K562 (cell line): Measurements from ENCODE around the gene KCNT1. TPM values are rescaled to one million over a fixed set of nuclear protein-coding genes. Genes with fewer than 3 reads are reported as not detected.
A peak's percentile ranks its signal among the peaks of the same experiment; 100 is the strongest.

Source experiments
- ATAC-seq: fragments of 200-7000 bp; cut with Tn5 transposase; 3 replicates; pipeline ENCODE4 v1.9.1; 2020; ENCODE audit warnings: moderate library complexity
- BruUV-seq: library from RNA; stranded (reverse); fragments of 400-500 nt; replicated peaks from 2 replicates; lab custom pipeline; 2021; lab: Mats Ljungman, UMichigan
- CTCF ChIA-PET: fragments of 300-600 bp; formaldehyde crosslinking; extraction: SDS; loops from one replicate; lab custom pipeline; 2021; ENCODE audit warnings: low intra/inter-chr PET ratio; lab: Yijun Ruan, JAX
- POLR2A ChIA-PET: fragments of 300-600, 350-650 bp; sonication (Branson Sonifier 250); formaldehyde crosslinking; extraction: SDS; loops from one replicate; lab custom pipeline; 2021; ENCODE audit warnings: antibody characterized with exemption, inconsistent platforms; lab: Yijun Ruan, JAX
- DNase-seq, 4 experiments: peaks; one replicate each; pipeline versions ENCODE4 v3.0.0 to v3.0.0-alpha.2; 2011 to 2018; ENCODE audit warnings: low spot score in 3 of 4, mixed read lengths in 3 of 4; ENCODE audit errors: extremely low read depth in 1 of 4
- FAIRE-seq: peaks from 2 replicates; lab custom pipeline; 2011; peaks lifted over from hg19 to GRCh38; lab: Jason Lieb, UNC
- H2AFZ ChIP-seq: 2 replicates; pipeline ENCODE4 v1.6.0; 2011; ENCODE audit warnings: low read depth, low read length, control low read depth, inconsistent platforms
- H3K27ac ChIP-seq: fragments of 200-600 bp; 3 replicates; pipeline ENCODE4 v1.8.0; 2011; ENCODE audit warnings: low read depth, mild to moderate bottlenecking, control low read depth, inconsistent platforms, low read length, moderate library complexity, mixed read lengths; ENCODE audit errors: extremely low read depth
- H3K27me3 ChIP-seq, 2 experiments: fragments of 300-600 bp in 1 of 2; 2 replicates in 1 of 2; 3 replicates in 1 of 2; pipeline versions ENCODE4 v1.6.0 to v1.8.0; 2011; ENCODE audit warnings: inconsistent platforms in 2 of 2, low read length in 2 of 2, mild to moderate bottlenecking in 1 of 2, mixed read lengths in 1 of 2, moderate library complexity in 1 of 2; ENCODE audit not compliant: control insufficient read depth in 2 of 2, insufficient read depth in 2 of 2
- H3K36me3 ChIP-seq: fragments of 300-600 bp; 3 replicates; pipeline ENCODE4 v1.8.0; 2011; ENCODE audit warnings: mild to moderate bottlenecking, low read length, inconsistent platforms; ENCODE audit not compliant: control insufficient read depth, insufficient read depth
- H3K4me1 ChIP-seq, 2 experiments: fragments of 200-600 bp in 1 of 2; replicated peaks in 1 of 2; 2 replicates in 1 of 2; 3 replicates in 1 of 2; pipeline versions ENCODE4 v1.5.1 to v1.8.0; 2011; ENCODE audit warnings: inconsistent platforms in 2 of 2, low read length in 2 of 2, mild to moderate bottlenecking in 1 of 2, mixed read lengths in 1 of 2, moderate library complexity in 1 of 2; ENCODE audit not compliant: control insufficient read depth in 2 of 2, insufficient read depth in 2 of 2
- H3K4me2 ChIP-seq: 2 replicates; pipeline ENCODE4 v1.6.1; 2011; ENCODE audit warnings: low read length, control low read depth, inconsistent platforms, mixed read lengths; ENCODE audit not compliant: insufficient read depth
- H3K4me3 ChIP-seq: fragments of 200-600 bp; sonication (generic), shearing (Covaris generic); 2 replicates; pipeline ENCODE4 v1.5.1; 2016; ENCODE audit warnings: control low read depth, inconsistent platforms
- H3K79me2 ChIP-seq: fragments of 200-600 bp; 3 replicates; pipeline ENCODE4 v1.8.0; 2011; ENCODE audit warnings: low read length, inconsistent platforms; ENCODE audit not compliant: control insufficient read depth, insufficient read depth
- H3K9ac ChIP-seq, 2 experiments: 2 replicates each; pipeline versions ENCODE4 v1.6.0 to v1.6.1; 2011; ENCODE audit warnings: low read depth in 2 of 2, low read length in 2 of 2, control low read depth in 1 of 2, inconsistent platforms in 1 of 2, mild to moderate bottlenecking in 1 of 2, mixed read lengths in 1 of 2; ENCODE audit not compliant: insufficient read depth in 1 of 2
- H3K9me1 ChIP-seq: one replicate; pipeline ENCODE4 v1.6.0; 2011; ENCODE audit warnings: inconsistent platforms, mild to moderate bottlenecking, low read length, moderate library complexity; ENCODE audit not compliant: control insufficient read depth, insufficient read depth
- H3K9me3 ChIP-seq: replicated peaks from 2 replicates; pipeline ENCODE4 v1.5.1; 2011; ENCODE audit warnings: low read depth, low read length, inconsistent platforms; ENCODE audit not compliant: control insufficient read depth, insufficient read depth
- H4K20me1 ChIP-seq: replicated peaks from 2 replicates; pipeline ENCODE4 v1.6.1; 2011; ENCODE audit warnings: low read length, inconsistent platforms, mixed read lengths; ENCODE audit not compliant: control insufficient read depth, insufficient read depth
- BDP1 ChIP-seq: IDR thresholded peaks from 3 replicates; pipeline ENCODE4 v1.6.1; 2011; ENCODE audit not compliant: insufficient read length, insufficient read depth
- ELF2 ChIP-seq: fragments of 250-450 bp; sonication (Bioruptor Pico); IDR thresholded peaks from 2 replicates; pipeline ENCODE4 v1.5.0; 2021; ENCODE audit warnings: mild to moderate bottlenecking
- GATA2 ChIP-seq: sonication (generic); formaldehyde crosslinking; IDR thresholded peaks from 2 replicates; pipeline ENCODE4 v1.4.0; 2020; ENCODE audit warnings: mild to moderate bottlenecking, missing genetic modification reagents
- MAZ ChIP-seq, 2 experiments: fragments of 450-650 bp in 1 of 2; sonication (generic) in 1 of 2; formaldehyde crosslinking; IDR thresholded peaks in 1 of 2; conservative IDR thresholded peaks in 1 of 2; 2 replicates each; pipeline versions ENCODE4 v1.4.0 to v1.5.0; 2020; ENCODE audit warnings: mild to moderate bottlenecking in 1 of 2, missing genetic modification reagents in 1 of 2
- NCOA4 ChIP-seq: fragments of 450-650 bp; IDR thresholded peaks from 2 replicates; pipeline ENCODE4 v1.6.1; 2018; ENCODE audit warnings: mild to moderate bottlenecking; ENCODE audit not compliant: partially characterized antibody
- NR2F6 ChIP-seq: fragments of 450-650 bp; formaldehyde crosslinking; IDR thresholded peaks from 2 replicates; pipeline ENCODE4 v1.4.0; 2020; ENCODE audit warnings: mild to moderate bottlenecking
- NUFIP1 ChIP-seq: fragments of 450-650 bp; IDR thresholded peaks from 2 replicates; pipeline ENCODE4 v1.6.1; 2018; ENCODE audit not compliant: partially characterized antibody
- POLR2G ChIP-seq: fragments of 200-400 bp; formaldehyde crosslinking; IDR thresholded peaks from 2 replicates; pipeline ENCODE4 v1.6.1; 2017; ENCODE audit warnings: low read depth, mild to moderate bottlenecking, antibody characterized with exemption, low read length, moderate library complexity
- RBM22 ChIP-seq: fragments of 200-400 bp; formaldehyde crosslinking; IDR thresholded peaks from 2 replicates; pipeline ENCODE4 v1.6.1; 2018; ENCODE audit warnings: low read length, low read depth; ENCODE audit not compliant: poor library complexity, severe bottlenecking
- ZNF444 ChIP-seq: fragments of 250-450 bp; sonication (Bioruptor Pico); IDR thresholded peaks from 2 replicates; pipeline ENCODE4 v1.4.0; 2020; ENCODE audit warnings: mild to moderate bottlenecking, moderate library complexity
- whole genome bisulfite sequencing: fragments of 100-300 bp; shearing (Covaris generic); methylation state at CpG from one replicate; pipeline ENCODE4 v1.1.6; 2016; ENCODE audit warnings: low coverage, mixed read lengths; ENCODE audit not compliant: insufficient coverage; ENCODE audit errors: missing lambda C conversion rate; 5-methylcytosine and 5-hydroxymethylcytosine counted together
- in situ Hi-C: fragments of 300-500 bp; cut with MboI; formaldehyde crosslinking; loops from 4 replicates; pipeline ENCODE4 v1.15.0; 2018; ENCODE audit warnings: inconsistent platforms, mixed read lengths
- intact Hi-C: fragments of 100-400 bp; cut with micrococcal nuclease; formaldehyde crosslinking; loops from 2 replicates; pipeline ENCODE4 v1.14.2; 2022
- polyA plus RNA-seq, 8 experiments: library from polyadenylated mRNA; depleted of rRNA in 4 of 8; stranded (reverse) in 5 of 8; unstranded in 3 of 8; fragments of >200 nt; fragmentation: Nextera tagmentation in 2 of 8; fragmentation: Illumina TruSeq in 1 of 8; extraction: Ambion mirVana in 2 of 8; extraction: Trizol in 1 of 8; gene quantifications; 2 replicates each; pipeline versions ENCODE4 v1.2.1 to v1.2.3, GENCODE V29; 2011 to 2014; ENCODE audit warnings: inconsistent platforms in 1 of 8, missing spikeins in 1 of 8
- total RNA-seq, 7 experiments: library from RNA; depleted of rRNA in 6 of 7; stranded (reverse); fragments of >200 nt in 6 of 7; fragmentation: Illumina TruSeq in 2 of 7; extraction: Trizol in 2 of 7; gene quantifications; 2 replicates each; pipeline versions ENCODE4 v1.2.1 to v1.2.3, GENCODE V29; 2011 to 2021; ENCODE audit warnings: low replicate concordance in 1 of 7

The KCNT1 gene
- total and polyA plus RNA-seq, 9 of the 15 experiments (the other 6 are each of a cell fraction or from before 2014, with no cell fraction given) = 0.05 TPM; not detected in 8

DNA sequence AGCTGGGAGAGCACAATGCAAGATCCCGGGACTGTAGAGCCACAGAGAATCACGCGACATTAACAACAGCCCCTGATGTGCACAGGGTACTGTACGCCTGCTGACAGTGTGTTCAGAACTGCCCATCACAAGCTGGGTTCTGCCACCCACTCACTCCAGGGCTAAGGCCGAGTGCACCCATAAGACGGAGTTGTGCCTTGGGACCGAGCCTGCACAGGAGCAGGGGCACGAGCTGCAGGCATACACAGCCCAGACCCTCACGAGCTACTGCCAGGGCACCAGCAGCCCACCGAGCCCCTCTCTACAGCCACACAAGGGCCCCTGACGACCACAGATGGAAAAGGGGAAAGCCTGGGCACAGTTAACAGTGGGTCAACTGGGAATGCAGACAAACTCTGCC lies 137.5 kb downstream of the KCNT1 start:
- FAIRE-seq (no peak), DNase-seq (no peak), ATAC-seq (no peak)
- peaks cover 5% of the 10 kb centered on the region for H3K9me1 ChIP-seq
- BruUV-seq = no TSS peak
- ChIA-PET POLR2A (no interaction called here), CTCF (no interaction called here)
- no peak overlapping the region for H3K27ac ChIP-seq
- no peaks in the 10 kb centered on the region for H4K20me1 ChIP-seq
- no peaks in the 10 kb centered on the region for H3K27me3 ChIP-seq
- no peak overlapping the region for H3K4me2 ChIP-seq
- no peak overlapping the region for H3K9ac ChIP-seq
- TF ChIP-seq ZNF444 (CRISPR knock-in tag) = no peak
- no peak for TF ChIP-seq MAZ (CRISPR knock-in tag; conservative IDR thresholded peaks at IDR 0.05 in 1 of 2, IDR thresholded peaks at IDR 0.05 in 1 of 2)
- TF ChIP-seq NR2F6 (CRISPR knock-in tag) = no peak
- TF ChIP-seq BDP1 = no peak
- 0 out of 2 replicates have a peak, but pooled peaks have one; percentile 19 for TF ChIP-seq POLR2G
- TF ChIP-seq RBM22 = peak; percentile 34
- no peak for TF ChIP-seq ELF2
- TF ChIP-seq NUFIP1 = no peak
- no peak for TF ChIP-seq NCOA4
- TF ChIP-seq GATA2 (CRISPR knock-in tag) = no peak
- H3K9me3 ChIP-seq = peaks cover 4% of the 10 kb centered on the region
- intact Hi-C loops = no loop called here
- H3K36me3 ChIP-seq = peaks cover 11% of the 10 kb centered on the region; the same call in 2 of the 3 replicates
- WGBS = 94% methylated on average over 11 of the region's 11 CpGs
- no peak overlapping the region for H2AFZ ChIP-seq
- H3K4me1 ChIP-seq = no peaks in the 10 kb centered on the region
- in situ Hi-C loops = no loop called here
- peaks cover 11% of the 10 kb centered on the region; the same call in 2 of the 3 replicates for H3K79me2 ChIP-seq
- no peak overlapping the region for H3K4me3 ChIP-seq
